ENCODE measurements around the gene HERC4.

DNA sequence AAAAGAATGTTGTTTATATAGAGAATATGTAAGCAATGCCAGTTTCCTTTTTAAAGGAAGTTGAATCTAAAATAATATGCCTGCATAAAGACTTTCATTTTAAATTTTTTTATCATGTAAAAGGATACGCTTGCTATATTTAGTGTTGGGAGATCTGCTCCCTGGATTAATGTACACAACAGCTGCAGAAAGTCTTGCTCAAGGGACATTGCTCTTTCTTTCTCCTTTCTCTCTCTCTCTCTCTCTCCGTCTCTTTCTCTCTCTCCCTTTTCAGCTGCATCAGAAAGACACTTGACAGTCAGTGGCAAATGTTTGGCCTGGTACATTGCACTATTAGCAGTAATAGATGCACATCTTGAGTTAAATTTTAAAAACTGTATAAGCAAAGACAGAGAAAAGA, 34.9 kb upstream of the HERC4 start:
- TF ChIP-seq, protein P1, sequence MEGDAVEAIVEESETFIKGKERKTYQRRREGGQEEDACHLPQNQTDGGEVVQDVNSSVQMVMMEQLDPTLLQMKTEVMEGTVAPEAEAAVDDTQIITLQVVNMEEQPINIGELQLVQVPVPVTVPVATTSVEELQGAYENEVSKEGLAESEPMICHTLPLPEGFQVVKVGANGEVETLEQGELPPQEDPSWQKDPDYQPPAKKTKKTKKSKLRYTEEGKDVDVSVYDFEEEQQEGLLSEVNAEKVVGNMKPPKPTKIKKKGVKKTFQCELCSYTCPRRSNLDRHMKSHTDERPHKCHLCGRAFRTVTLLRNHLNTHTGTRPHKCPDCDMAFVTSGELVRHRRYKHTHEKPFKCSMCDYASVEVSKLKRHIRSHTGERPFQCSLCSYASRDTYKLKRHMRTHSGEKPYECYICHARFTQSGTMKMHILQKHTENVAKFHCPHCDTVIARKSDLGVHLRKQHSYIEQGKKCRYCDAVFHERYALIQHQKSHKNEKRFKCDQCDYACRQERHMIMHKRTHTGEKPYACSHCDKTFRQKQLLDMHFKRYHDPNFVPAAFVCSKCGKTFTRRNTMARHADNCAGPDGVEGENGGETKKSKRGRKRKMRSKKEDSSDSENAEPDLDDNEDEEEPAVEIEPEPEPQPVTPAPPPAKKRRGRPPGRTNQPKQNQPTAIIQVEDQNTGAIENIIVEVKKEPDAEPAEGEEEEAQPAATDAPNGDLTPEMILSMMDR (IDR thresholded peaks at IDR 0.05) = no peak
- no peak for TF ChIP-seq ZFX (IDR thresholded peaks at IDR 0.05; ENCODE audit: borderline replicate concordance)

Data from 22Rv1 (cell line).